ENCODE data around the gene NLGN1.

NLGN1 gene

GRCh38 chr3:173708191-173708590, 310.6 kb downstream of the NLGN1 start:
- DNase-seq (ENCODE audit: low read depth in 1 of 2, low spot score in 1 of 2), result no peak

- no peak for DNase-seq (ENCODE audit: low read depth in 1 of 2, low spot score in 1 of 2)
Measured at GRCh38 chr3:173709026-173709425, 311.5 kb downstream of the NLGN1 start.

GRCh38 chr3:173711619-173712018, 314.1 kb downstream of the NLGN1 start:
- no peak for DNase-seq (ENCODE audit: low read depth in 1 of 2, low spot score in 1 of 2)

GRCh38 chr3:173719585-173719984, 322.0 kb downstream of the NLGN1 start:
- DNase-seq (ENCODE audit: low read depth in 1 of 2, low spot score in 1 of 2), result no peak

- no peak for DNase-seq (ENCODE audit: low read depth in 1 of 2, low spot score in 1 of 2)
Measured at GRCh38 chr3:173725507-173725906, 328.0 kb downstream of the NLGN1 start.

GRCh38 chr3:173730391-173730790, 332.8 kb downstream of the NLGN1 start:
- DNase-seq (ENCODE audit: low read depth in 1 of 2, low spot score in 1 of 2), result no peak

- DNase-seq (ENCODE audit: low read depth in 1 of 2, low spot score in 1 of 2), result no peak
Measured at GRCh38 chr3:173732237-173732636, 334.7 kb downstream of the NLGN1 start.

GRCh38 chr3:173733029-173733652, 335.6 kb downstream of the NLGN1 start:
- DNase-seq (ENCODE audit: low read depth in 1 of 2, low spot score in 1 of 2), result no peak

GRCh38 chr3:173734473-173734872, 336.9 kb downstream of the NLGN1 start:
- no peak for DNase-seq (ENCODE audit: low read depth in 1 of 2, low spot score in 1 of 2)

- DNase-seq (ENCODE audit: low read depth in 1 of 2, low spot score in 1 of 2), result no peak
Measured at GRCh38 chr3:173734895-173735294, 337.4 kb downstream of the NLGN1 start.

GRCh38 chr3:173735841-173736240, 338.3 kb downstream of the NLGN1 start:
- DNase-seq (ENCODE audit: low read depth in 1 of 2, low spot score in 1 of 2), result no peak

GRCh38 chr3:173737167-173737808, 339.7 kb downstream of the NLGN1 start:
- no peak for DNase-seq (ENCODE audit: low read depth in 1 of 2, low spot score in 1 of 2)

GRCh38 chr3:173739726-173740125, 342.2 kb downstream of the NLGN1 start:
- DNase-seq (ENCODE audit: low read depth in 1 of 2, low spot score in 1 of 2), result no peak

- DNase-seq (ENCODE audit: low read depth in 1 of 2, low spot score in 1 of 2), result no peak
Measured at GRCh38 chr3:173742491-173742890, 344.9 kb downstream of the NLGN1 start.

GRCh38 chr3:173743111-173743510, 345.6 kb downstream of the NLGN1 start:
- no peak for DNase-seq (ENCODE audit: low read depth in 1 of 2, low spot score in 1 of 2)

GRCh38 chr3:173743516-173743915, 346.0 kb downstream of the NLGN1 start:
- no peak for DNase-seq (ENCODE audit: low read depth in 1 of 2, low spot score in 1 of 2)

- DNase-seq (ENCODE audit: low read depth in 1 of 2, low spot score in 1 of 2), result no peak
Measured at GRCh38 chr3:173744479-173744878, 346.9 kb downstream of the NLGN1 start.

GRCh38 chr3:173744895-173745294, 347.4 kb downstream of the NLGN1 start:
- DNase-seq (ENCODE audit: low read depth in 1 of 2, low spot score in 1 of 2), result no peak

- no peak for DNase-seq (ENCODE audit: low read depth in 1 of 2, low spot score in 1 of 2)
Measured at GRCh38 chr3:173745952-173746682, 348.6 kb downstream of the NLGN1 start.

GRCh38 chr3:173747427-173747826, 349.9 kb downstream of the NLGN1 start:
- no peak for DNase-seq (ENCODE audit: low read depth in 1 of 2, low spot score in 1 of 2)

GRCh38 chr3:173748105-173748504, 350.6 kb downstream of the NLGN1 start:
- DNase-seq (ENCODE audit: low read depth in 1 of 2, low spot score in 1 of 2), result no peak

- DNase-seq (ENCODE audit: low read depth in 1 of 2, low spot score in 1 of 2), result no peak
Measured at GRCh38 chr3:173750095-173750494, 352.6 kb downstream of the NLGN1 start.

Data from activated CD4-positive, alpha-beta T cell treated with anti-CD3 and anti-CD28 coated beads, Interleukin-2, amount 50 U/mL, for 24 hours (primary cell).